K562 (cell line): ENCODE measurements around the gene CNOT11. TPM values are rescaled to one million over a fixed set of nuclear protein-coding genes. Genes with fewer than 3 reads are reported as not detected.

Source experiments
- BCL6 ChIP-seq: fragments of 250-450 bp; sonication (Bioruptor Pico); IDR thresholded peaks from 2 replicates; pipeline ENCODE4 v1.4.0; 2020
- BCOR ChIP-seq: fragments of 450-650 bp; IDR thresholded peaks from 2 replicates; pipeline ENCODE4 v1.6.1; 2016
- KLF13 ChIP-seq: fragments of 450-650 bp; IDR thresholded peaks from 2 replicates; pipeline ENCODE4 v1.6.1; 2016; ENCODE audit warnings: missing genetic modification characterization, low read depth, mild to moderate bottlenecking, missing compliant biosample characterization, moderate library complexity, borderline replicate concordance
- RCOR1 ChIP-seq, 2 experiments: IDR thresholded peaks; 2 replicates each; pipeline ENCODE4 v1.6.1; 2012; ENCODE audit warnings: low read depth in 2 of 2, low read length in 2 of 2, borderline replicate concordance in 1 of 2, improper control_type of control experiment in 1 of 2
- ZNF140 ChIP-seq: fragments of 250-450 bp; sonication (Bioruptor Pico); IDR thresholded peaks from 2 replicates; pipeline ENCODE4 v1.8.0; 2021; ENCODE audit warnings: moderate library complexity, mild to moderate bottlenecking, inconsistent platforms
- ZNF644 ChIP-seq: fragments of 200-800 bp; sonication (Bioruptor generic); IDR thresholded peaks from 2 replicates; pipeline ENCODE4 v1.6.1; 2016; ENCODE audit warnings: low read depth, missing genetic modification characterization, missing compliant biosample characterization
- polyA plus RNA-seq, 8 experiments: library from polyadenylated mRNA; depleted of rRNA in 4 of 8; stranded (reverse) in 5 of 8; unstranded in 3 of 8; fragments of >200 nt; fragmentation: Nextera tagmentation in 2 of 8; fragmentation: Illumina TruSeq in 1 of 8; extraction: Ambion mirVana in 2 of 8; extraction: Trizol in 1 of 8; gene quantifications; 2 replicates each; pipeline versions ENCODE4 v1.2.1 to v1.2.3, GENCODE V29; 2011 to 2014; ENCODE audit warnings: inconsistent platforms in 1 of 8, missing spikeins in 1 of 8
- total RNA-seq, 7 experiments: library from RNA; depleted of rRNA in 6 of 7; stranded (reverse); fragments of >200 nt in 6 of 7; fragmentation: Illumina TruSeq in 2 of 7; extraction: Trizol in 2 of 7; gene quantifications; 2 replicates each; pipeline versions ENCODE4 v1.2.1 to v1.2.3, GENCODE V29; 2011 to 2021; ENCODE audit warnings: low replicate concordance in 1 of 7
- TF ChIP-seq, protein P1 (sequence below), 2 experiments: fragments of 450-650 bp in 1 of 2; sonication (generic) in 1 of 2; formaldehyde crosslinking in 1 of 2; IDR thresholded peaks; 2 replicates each; pipeline versions ENCODE4 v1.7.1 to v1.9.0; 2016 to 2022; ENCODE audit warnings: inconsistent platforms in 1 of 2, mild to moderate bottlenecking in 1 of 2, missing genetic modification reagents in 1 of 2
- TF ChIP-seq, protein P2 (sequence below): fragments of 450-650 bp; IDR thresholded peaks from 2 replicates; pipeline ENCODE4 v1.6.1; 2016; ENCODE audit warnings: mild to moderate bottlenecking
- TF ChIP-seq, protein P3 (sequence below): sonication (generic); IDR thresholded peaks from 2 replicates; pipeline ENCODE4 v1.6.1; 2016
- TF ChIP-seq, protein P4 (sequence below): sonication (generic); formaldehyde crosslinking; IDR thresholded peaks from 2 replicates; pipeline ENCODE4 v1.8.1; 2023; ENCODE audit warnings: mild to moderate bottlenecking, missing genetic modification reagents

CNOT11 gene
- total and polyA plus RNA-seq, 9 of the 15 experiments (the other 6 are each of a cell fraction or from before 2014, with no cell fraction given): 12.7 to 163 (median 64.2) TPM

DNA sequence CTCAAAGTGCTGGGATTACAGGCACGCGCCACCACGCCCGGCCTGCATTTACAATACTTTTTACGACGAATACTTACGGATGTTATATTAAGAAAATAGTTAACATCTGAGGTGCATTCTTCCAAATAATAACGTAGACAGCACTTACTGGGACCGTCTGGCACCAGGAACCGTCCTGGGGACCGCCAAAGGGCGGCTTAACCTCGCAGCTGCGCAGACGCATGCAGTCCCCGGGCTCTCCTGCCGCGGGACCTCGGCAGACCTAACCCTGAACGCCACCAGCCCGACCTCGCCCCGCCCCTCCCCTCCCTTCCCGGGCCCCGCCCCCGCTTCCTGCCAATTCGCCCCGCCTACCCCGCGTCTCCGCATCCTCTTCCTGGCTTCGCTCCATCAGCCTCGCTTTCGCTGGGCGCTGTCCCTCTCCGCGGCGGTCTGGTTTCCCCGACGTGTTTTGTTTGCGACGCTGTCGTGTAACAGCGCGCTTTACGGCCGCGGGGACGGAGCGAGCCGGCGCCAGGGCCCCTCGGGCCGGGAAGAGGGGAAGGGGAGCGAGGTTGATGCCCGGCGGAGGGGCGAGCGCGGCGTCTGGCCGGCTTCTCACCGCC is at the start of gene CNOT11 (continued):
- TF ChIP-seq, protein P1, sequence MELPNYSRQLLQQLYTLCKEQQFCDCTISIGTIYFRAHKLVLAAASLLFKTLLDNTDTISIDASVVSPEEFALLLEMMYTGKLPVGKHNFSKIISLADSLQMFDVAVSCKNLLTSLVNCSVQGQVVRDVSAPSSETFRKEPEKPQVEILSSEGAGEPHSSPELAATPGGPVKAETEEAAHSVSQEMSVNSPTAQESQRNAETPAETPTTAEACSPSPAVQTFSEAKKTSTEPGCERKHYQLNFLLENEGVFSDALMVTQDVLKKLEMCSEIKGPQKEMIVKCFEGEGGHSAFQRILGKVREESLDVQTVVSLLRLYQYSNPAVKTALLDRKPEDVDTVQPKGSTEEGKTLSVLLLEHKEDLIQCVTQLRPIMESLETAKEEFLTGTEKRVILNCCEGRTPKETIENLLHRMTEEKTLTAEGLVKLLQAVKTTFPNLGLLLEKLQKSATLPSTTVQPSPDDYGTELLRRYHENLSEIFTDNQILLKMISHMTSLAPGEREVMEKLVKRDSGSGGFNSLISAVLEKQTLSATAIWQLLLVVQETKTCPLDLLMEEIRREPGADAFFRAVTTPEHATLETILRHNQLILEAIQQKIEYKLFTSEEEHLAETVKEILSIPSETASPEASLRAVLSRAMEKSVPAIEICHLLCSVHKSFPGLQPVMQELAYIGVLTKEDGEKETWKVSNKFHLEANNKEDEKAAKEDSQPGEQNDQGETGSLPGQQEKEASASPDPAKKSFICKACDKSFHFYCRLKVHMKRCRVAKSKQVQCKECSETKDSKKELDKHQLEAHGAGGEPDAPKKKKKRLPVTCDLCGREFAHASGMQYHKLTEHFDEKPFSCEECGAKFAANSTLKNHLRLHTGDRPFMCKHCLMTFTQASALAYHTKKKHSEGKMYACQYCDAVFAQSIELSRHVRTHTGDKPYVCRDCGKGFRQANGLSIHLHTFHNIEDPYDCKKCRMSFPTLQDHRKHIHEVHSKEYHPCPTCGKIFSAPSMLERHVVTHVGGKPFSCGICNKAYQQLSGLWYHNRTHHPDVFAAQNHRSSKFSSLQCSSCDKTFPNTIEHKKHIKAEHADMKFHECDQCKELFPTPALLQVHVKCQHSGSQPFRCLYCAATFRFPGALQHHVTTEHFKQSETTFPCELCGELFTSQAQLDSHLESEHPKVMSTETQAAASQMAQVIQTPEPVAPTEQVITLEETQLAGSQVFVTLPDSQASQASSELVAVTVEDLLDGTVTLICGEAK (IDR thresholded peaks at IDR 0.05): 0 out of 2 replicates have a peak, but pooled peaks have one; percentile 25
- TF ChIP-seq, protein P1 (CRISPR knock-in tag; IDR thresholded peaks at IDR 0.05): no peak
- TF ChIP-seq BCL6 (CRISPR knock-in tag) (no peak), ZNF644 (tag) (no peak), RCOR1 (IDR thresholded peaks at IDR 0.05; ENCODE audit: borderline replicate concordance in 1 of 2, low read depth in 2 of 2, low read length in 2 of 2) (peak in 1 of 2 experiments; percentile 55; a peak in 1 of 4 replicates), KLF13 (no peak), BCOR (no peak), ZNF140 (CRISPR knock-in tag) (no peak)
- TF ChIP-seq, protein P2, sequence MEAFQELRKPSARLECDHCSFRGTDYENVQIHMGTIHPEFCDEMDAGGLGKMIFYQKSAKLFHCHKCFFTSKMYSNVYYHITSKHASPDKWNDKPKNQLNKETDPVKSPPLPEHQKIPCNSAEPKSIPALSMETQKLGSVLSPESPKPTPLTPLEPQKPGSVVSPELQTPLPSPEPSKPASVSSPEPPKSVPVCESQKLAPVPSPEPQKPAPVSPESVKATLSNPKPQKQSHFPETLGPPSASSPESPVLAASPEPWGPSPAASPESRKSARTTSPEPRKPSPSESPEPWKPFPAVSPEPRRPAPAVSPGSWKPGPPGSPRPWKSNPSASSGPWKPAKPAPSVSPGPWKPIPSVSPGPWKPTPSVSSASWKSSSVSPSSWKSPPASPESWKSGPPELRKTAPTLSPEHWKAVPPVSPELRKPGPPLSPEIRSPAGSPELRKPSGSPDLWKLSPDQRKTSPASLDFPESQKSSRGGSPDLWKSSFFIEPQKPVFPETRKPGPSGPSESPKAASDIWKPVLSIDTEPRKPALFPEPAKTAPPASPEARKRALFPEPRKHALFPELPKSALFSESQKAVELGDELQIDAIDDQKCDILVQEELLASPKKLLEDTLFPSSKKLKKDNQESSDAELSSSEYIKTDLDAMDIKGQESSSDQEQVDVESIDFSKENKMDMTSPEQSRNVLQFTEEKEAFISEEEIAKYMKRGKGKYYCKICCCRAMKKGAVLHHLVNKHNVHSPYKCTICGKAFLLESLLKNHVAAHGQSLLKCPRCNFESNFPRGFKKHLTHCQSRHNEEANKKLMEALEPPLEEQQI: no peak
- TF ChIP-seq, protein P3, sequence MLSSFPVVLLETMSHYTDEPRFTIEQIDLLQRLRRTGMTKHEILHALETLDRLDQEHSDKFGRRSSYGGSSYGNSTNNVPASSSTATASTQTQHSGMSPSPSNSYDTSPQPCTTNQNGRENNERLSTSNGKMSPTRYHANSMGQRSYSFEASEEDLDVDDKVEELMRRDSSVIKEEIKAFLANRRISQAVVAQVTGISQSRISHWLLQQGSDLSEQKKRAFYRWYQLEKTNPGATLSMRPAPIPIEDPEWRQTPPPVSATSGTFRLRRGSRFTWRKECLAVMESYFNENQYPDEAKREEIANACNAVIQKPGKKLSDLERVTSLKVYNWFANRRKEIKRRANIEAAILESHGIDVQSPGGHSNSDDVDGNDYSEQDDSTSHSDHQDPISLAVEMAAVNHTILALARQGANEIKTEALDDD: no peak
- TF ChIP-seq, protein P4, sequence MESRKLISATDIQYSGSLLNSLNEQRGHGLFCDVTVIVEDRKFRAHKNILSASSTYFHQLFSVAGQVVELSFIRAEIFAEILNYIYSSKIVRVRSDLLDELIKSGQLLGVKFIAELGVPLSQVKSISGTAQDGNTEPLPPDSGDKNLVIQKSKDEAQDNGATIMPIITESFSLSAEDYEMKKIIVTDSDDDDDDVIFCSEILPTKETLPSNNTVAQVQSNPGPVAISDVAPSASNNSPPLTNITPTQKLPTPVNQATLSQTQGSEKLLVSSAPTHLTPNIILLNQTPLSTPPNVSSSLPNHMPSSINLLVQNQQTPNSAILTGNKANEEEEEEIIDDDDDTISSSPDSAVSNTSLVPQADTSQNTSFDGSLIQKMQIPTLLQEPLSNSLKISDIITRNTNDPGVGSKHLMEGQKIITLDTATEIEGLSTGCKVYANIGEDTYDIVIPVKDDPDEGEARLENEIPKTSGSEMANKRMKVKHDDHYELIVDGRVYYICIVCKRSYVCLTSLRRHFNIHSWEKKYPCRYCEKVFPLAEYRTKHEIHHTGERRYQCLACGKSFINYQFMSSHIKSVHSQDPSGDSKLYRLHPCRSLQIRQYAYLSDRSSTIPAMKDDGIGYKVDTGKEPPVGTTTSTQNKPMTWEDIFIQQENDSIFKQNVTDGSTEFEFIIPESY (CRISPR knock-in tag): no peak
